Endothelial cell of umbilical vein (primary cell): ENCODE results near the gene SMC6. TPM values are rescaled to one million over a fixed set of nuclear protein-coding genes. Genes with fewer than 3 reads are reported as not detected.

Experiments
- BruUV-seq: library from RNA; stranded (reverse); fragments of 400-500 nt; replicated peaks from 2 replicates; lab custom pipeline; 2021; lab: Mats Ljungman, UMichigan
- CTCF ChIA-PET: fragments of 300-600, 350-600 bp; sonication (Branson Sonifier 250); formaldehyde crosslinking; loops from one replicate; lab custom pipeline; 2021; ENCODE audit warnings: antibody characterized with exemption, inconsistent platforms; lab: Charles Lee
- POLR2A ChIA-PET: fragments of 300-600, 350-600 bp; sonication (Branson Sonifier 250); formaldehyde crosslinking; loops from one replicate; lab custom pipeline; 2021; ENCODE audit warnings: antibody characterized with exemption, inconsistent platforms; lab: Charles Lee
- DNase-seq: peaks from one replicate; pipeline ENCODE4 v3.0.0-alpha.2; 2011; ENCODE audit warnings: low read depth, low spot score
- FAIRE-seq: peaks from 2 replicates; lab custom pipeline; 2011; peaks lifted over from hg19 to GRCh38; lab: Jason Lieb, UNC
- H2AFZ ChIP-seq: 2 replicates; pipeline ENCODE4 v1.6.0; 2012; ENCODE audit warnings: low read depth, low read length, control low read depth, inconsistent platforms
- H3K27ac ChIP-seq: 2 replicates; pipeline ENCODE4 v1.5.1; 2011; ENCODE audit warnings: low read depth, mild to moderate bottlenecking, control low read depth, low read length, moderate library complexity; ENCODE audit not compliant: insufficient read depth
- H3K27me3 ChIP-seq, 2 experiments: 2 replicates each; pipeline versions ENCODE4 v1.6.0 to v1.6.1; 2011; ENCODE audit warnings: low read length in 2 of 2, mixed read lengths in 1 of 2; ENCODE audit not compliant: control insufficient read depth in 2 of 2, insufficient read depth in 2 of 2
- H3K36me3 ChIP-seq, 2 experiments: 2 replicates in 1 of 2; 3 replicates in 1 of 2; pipeline ENCODE4 v1.5.1; 2011; ENCODE audit warnings: low read length in 2 of 2, mild to moderate bottlenecking in 1 of 2, moderate library complexity in 1 of 2; ENCODE audit not compliant: control insufficient read depth in 2 of 2, insufficient read depth in 2 of 2; ENCODE audit errors: extremely low read depth in 1 of 2
- H3K4me1 ChIP-seq: 3 replicates; pipeline ENCODE4 v1.5.1; 2011; ENCODE audit warnings: mild to moderate bottlenecking, low read length; ENCODE audit not compliant: control insufficient read depth, insufficient read depth; ENCODE audit errors: extremely low read depth
- H3K4me2 ChIP-seq: 2 replicates; pipeline ENCODE4 v1.6.1; 2011; ENCODE audit warnings: low read length, control low read depth, mixed read lengths; ENCODE audit not compliant: insufficient read depth
- H3K4me3 ChIP-seq, 3 experiments: fragments of 200-600 bp in 1 of 3; sonication (generic), shearing (Covaris generic) in 1 of 3; replicated peaks in 1 of 3; 2 replicates each; pipeline ENCODE4 v1.5.1; 2011 to 2016; ENCODE audit warnings: control low read depth in 3 of 3, low read length in 3 of 3, mild to moderate bottlenecking in 2 of 3, inconsistent platforms in 1 of 3, low read depth in 1 of 3, moderate library complexity in 1 of 3; ENCODE audit not compliant: insufficient read depth in 1 of 3
- H3K79me2 ChIP-seq: 2 replicates; pipeline ENCODE4 v1.6.0; 2012; ENCODE audit warnings: low read length, inconsistent platforms; ENCODE audit not compliant: control insufficient read depth, insufficient read depth
- H3K9ac ChIP-seq: replicated peaks from 2 replicates; pipeline ENCODE3; 2011; ENCODE audit warnings: low read length, control low read depth; ENCODE audit not compliant: insufficient read depth; ENCODE audit errors: extremely low read depth
- H3K9me1 ChIP-seq: replicated peaks from 3 replicates; pipeline ENCODE4 v1.6.0; 2011; ENCODE audit warnings: mild to moderate bottlenecking, low read length; ENCODE audit not compliant: control insufficient read depth, insufficient read depth; ENCODE audit errors: extremely low read depth
- H3K9me3 ChIP-seq: replicated peaks from 2 replicates; pipeline ENCODE4 v1.5.1; 2012; ENCODE audit warnings: low read length, inconsistent platforms; ENCODE audit not compliant: control insufficient read depth, insufficient read depth
- H4K20me1 ChIP-seq: replicated peaks from 2 replicates; pipeline ENCODE3; 2011; ENCODE audit warnings: mild to moderate bottlenecking, low read length; ENCODE audit not compliant: control insufficient read depth, insufficient read depth; ENCODE audit errors: extremely low read depth
- CTCF ChIP-seq, 2 donors: IDR thresholded peaks; 1 replicate in 1 of 2; 2 replicates in 1 of 2; pipeline ENCODE4 v1.5.1; 2011; ENCODE audit warnings: low read length in 2 of 2, mild to moderate bottlenecking in 2 of 2, moderate library complexity in 2 of 2, control low read depth in 1 of 2, inconsistent platforms in 1 of 2, low read depth in 1 of 2; ENCODE audit not compliant: insufficient read depth in 1 of 2; ENCODE audit errors: extremely low read depth in 1 of 2
- EZH2 ChIP-seq: IDR thresholded peaks from 2 replicates; pipeline ENCODE4 v1.6.1; 2012; ENCODE audit warnings: borderline replicate concordance, low read depth, mild to moderate bottlenecking, moderate library complexity, low read length, inconsistent platforms; ENCODE audit not compliant: severe bottlenecking
- FOS ChIP-seq: IDR thresholded peaks from 2 replicates; pipeline ENCODE4 v1.6.1; 2011; ENCODE audit warnings: mild to moderate bottlenecking, low read length, moderate library complexity, borderline replicate concordance; ENCODE audit not compliant: insufficient read depth
- GATA2 ChIP-seq: IDR thresholded peaks from 2 replicates; pipeline ENCODE4 v1.7.0; 2011; ENCODE audit warnings: low read depth, mild to moderate bottlenecking, moderate library complexity, mixed read lengths, low read length; ENCODE audit not compliant: insufficient read length, insufficient read depth
- JUN ChIP-seq: IDR thresholded peaks from 2 replicates; pipeline ENCODE4 v1.6.1; 2011; ENCODE audit warnings: borderline replicate concordance, low read depth; ENCODE audit not compliant: insufficient read length, insufficient read depth
- MYC ChIP-seq: IDR thresholded peaks from one replicate; pipeline ENCODE4 v1.6.1; 2011; ENCODE audit warnings: mild to moderate bottlenecking, low read depth, low read length
- POLR2A ChIP-seq: IDR thresholded peaks from 2 replicates; pipeline ENCODE4 v1.6.1; 2012; ENCODE audit warnings: low read depth, mild to moderate bottlenecking, control low read depth, low read length
- POLR2AphosphoS5 ChIP-seq: IDR thresholded peaks from 2 replicates; pipeline ENCODE4 v1.6.1; 2012; ENCODE audit warnings: low read depth, mild to moderate bottlenecking, control low read depth, low read length, moderate library complexity; ENCODE audit not compliant: insufficient read depth
- dilution Hi-C: fragments of 300-500 bp; cut with MboI; formaldehyde crosslinking; loops from one replicate; pipeline ENCODE4 v1.15.0; 2019; ENCODE audit warnings: low sequenced_read_pairs; ENCODE audit not compliant: extremely low pct_ligation_motif_present
- intact Hi-C: fragments of 100-400 bp; cut with micrococcal nuclease; formaldehyde crosslinking; loops from one replicate; pipeline ENCODE4 v1.10.0; 2022
- polyA plus RNA-seq, 4 experiments: library from polyadenylated mRNA; depleted of rRNA in 3 of 4; stranded (reverse) in 3 of 4; unstranded in 1 of 4; fragments of >200 nt; gene quantifications; 2 replicates each; pipeline versions ENCODE4 v1.2.1 to v1.2.3, GENCODE V29; 2011 to 2012; ENCODE audit warnings: missing spikeins in 1 of 4
- total RNA-seq: library from RNA; stranded (reverse); gene quantifications from 2 replicates; pipeline ENCODE4 v1.2.3, GENCODE V29; 2021
- TF ChIP-seq, protein P1 (sequence below): IDR thresholded peaks from 2 replicates; pipeline ENCODE4 v1.6.1; 2011; ENCODE audit not compliant: insufficient read depth, insufficient read length

Gene SMC6
- total and polyA plus RNA-seq, 2 donors (not counting 3 experiments of a cell fraction or from before 2014, with no cell fraction given) = 7.7 to 38.3 TPM

- no peak overlapping the region for H3K4me2 ChIP-seq
- no peak overlapping the region for H3K9ac ChIP-seq
- H3K9me3 ChIP-seq = no peaks in the 10 kb centered on the region
- no peak overlapping the region for H3K4me3 ChIP-seq
- FAIRE-seq = no peak
- H2AFZ ChIP-seq = no peak overlapping the region
- no peak for TF ChIP-seq MYC
- no peak for TF ChIP-seq POLR2A
- no peak for TF ChIP-seq POLR2AphosphoS5
- TF ChIP-seq JUN = no peak
- TF ChIP-seq EZH2 = no peak
- TF ChIP-seq, protein P1, sequence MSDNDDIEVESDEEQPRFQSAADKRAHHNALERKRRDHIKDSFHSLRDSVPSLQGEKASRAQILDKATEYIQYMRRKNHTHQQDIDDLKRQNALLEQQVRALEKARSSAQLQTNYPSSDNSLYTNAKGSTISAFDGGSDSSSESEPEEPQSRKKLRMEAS = no peak
- TF ChIP-seq GATA2 = no peak
- TF ChIP-seq FOS = no peak
- no peak for TF ChIP-seq CTCF (IDR thresholded peaks at IDR 0.05; ENCODE audit: extremely low read depth in 1 of 2, insufficient read depth in 1 of 2, low read depth in 1 of 2, low read length in 2 of 2)
- BruUV-seq = no TSS peak
- H3K9me1 ChIP-seq = no peaks in the 10 kb centered on the region
- no peaks in the 10 kb centered on the region for H3K4me1 ChIP-seq
- no peak overlapping the region for H3K27ac ChIP-seq
- intact Hi-C loops (no loop called here), dilution Hi-C loops (no loop called here)
- DNase-seq = no peak
- no peaks in the 10 kb centered on the region for H3K27me3 ChIP-seq
- H3K79me2 ChIP-seq = no peaks in the 10 kb centered on the region
- CTCF ChIA-PET = interaction anchor here (1.0 to 2.9 kb wide), 2 partner anchors 10 to 18 kb away, joined by 3 to 17 read pairs; no protein-coding TSS in a partner anchor
- H4K20me1 ChIP-seq = no peaks in the 10 kb centered on the region
- POLR2A ChIA-PET = no interaction called here
- H3K36me3 ChIP-seq = no peaks in the 10 kb centered on the region
Observed at GRCh38 chr2:17652681-17653394, 100.8 kb downstream of the SMC6 start.
